Stimulated activated CD8-positive, alpha-beta memory T cell treated with anti-CD3 and anti-CD28 coated beads, Interleukin-7, amount 100 ng/mL, for 48 hours (primary cell): ENCODE data around the gene HELB.

Experiments used
- DNase-seq, 2 donors: peaks; one replicate each; pipeline ENCODE4 v3.0.0-alpha.2; 2020; ENCODE audit warnings: low read depth in 1 of 2; ENCODE audit errors: extremely low read depth in 1 of 2

Gene HELB

DNA sequence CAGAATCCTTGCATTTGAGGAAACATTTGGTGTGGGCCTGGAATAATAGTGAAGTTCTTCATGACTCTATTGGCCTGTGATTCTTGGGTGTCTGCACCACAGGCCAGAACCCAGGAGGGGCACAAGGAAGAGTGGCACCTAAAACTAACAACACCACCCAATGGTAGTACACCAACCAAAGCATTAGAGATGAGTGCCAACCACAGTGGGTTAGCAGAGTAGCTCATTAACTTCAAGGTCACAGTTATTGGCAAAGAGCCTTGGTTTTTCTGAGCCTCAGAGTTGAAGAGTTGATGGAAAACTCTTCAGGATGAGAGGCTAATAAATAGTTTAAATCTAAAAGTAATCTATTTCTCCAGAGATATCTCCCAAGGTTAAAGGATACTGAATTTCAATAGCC, 57.0 kb downstream of the HELB start:
- DNase-seq: no peak

DNA sequence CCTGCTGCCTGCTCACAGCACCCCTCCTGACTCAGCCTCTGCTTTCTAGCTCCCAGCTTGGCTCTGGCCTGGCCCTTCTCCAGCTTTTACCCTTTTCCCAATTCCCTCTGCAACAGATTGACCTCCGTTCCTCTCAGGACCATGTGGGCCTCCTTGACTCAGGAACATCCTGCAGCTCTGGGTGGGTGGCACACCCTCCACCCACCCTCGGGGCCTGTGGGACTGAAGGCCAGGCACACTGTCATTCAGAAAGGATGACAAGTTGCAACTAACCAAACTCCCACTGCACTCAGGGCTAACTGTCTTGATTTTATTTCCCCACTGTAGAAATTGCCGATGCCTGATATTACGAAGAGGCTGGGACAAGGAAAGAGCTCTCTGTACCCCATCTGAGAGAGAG, 59.4 kb downstream of the HELB start:
- no peak for DNase-seq

DNA sequence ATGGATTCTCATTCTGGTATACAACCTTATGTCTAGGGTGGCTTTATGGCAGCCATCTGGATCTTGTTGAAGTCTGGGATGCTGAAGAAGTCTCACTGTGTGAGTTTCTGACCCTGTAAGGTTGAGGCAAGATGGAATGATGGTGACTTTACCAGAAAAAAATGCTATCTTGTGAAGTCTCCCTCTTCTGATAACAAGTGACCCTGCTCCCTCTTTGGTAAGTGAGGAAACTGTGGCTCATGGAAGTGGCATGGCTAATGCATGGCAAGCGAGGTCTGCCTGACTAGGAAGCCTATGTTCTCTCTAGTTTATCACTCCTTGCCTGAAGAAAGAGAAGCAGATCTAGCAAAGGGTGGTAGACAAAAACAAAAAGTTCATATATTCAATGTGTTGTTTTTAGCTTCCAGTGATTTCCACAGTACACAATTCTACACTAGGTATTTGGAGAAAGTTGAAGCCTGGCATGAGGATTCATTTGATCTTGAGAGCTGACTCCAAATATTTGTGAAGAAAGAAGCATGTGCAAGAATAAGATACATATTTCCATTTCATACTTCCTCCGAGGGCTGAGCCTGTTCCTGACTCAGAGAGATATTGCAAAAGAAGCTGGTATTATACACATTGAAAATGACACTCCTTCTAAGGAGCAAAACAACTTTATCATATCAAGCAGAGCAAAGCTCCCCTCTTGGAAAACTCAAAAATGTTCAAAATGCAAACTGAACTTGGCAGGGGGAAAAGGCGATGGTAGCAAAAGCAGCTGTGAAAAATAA, 63.6 kb downstream of the HELB start:
- no peak for DNase-seq

DNA sequence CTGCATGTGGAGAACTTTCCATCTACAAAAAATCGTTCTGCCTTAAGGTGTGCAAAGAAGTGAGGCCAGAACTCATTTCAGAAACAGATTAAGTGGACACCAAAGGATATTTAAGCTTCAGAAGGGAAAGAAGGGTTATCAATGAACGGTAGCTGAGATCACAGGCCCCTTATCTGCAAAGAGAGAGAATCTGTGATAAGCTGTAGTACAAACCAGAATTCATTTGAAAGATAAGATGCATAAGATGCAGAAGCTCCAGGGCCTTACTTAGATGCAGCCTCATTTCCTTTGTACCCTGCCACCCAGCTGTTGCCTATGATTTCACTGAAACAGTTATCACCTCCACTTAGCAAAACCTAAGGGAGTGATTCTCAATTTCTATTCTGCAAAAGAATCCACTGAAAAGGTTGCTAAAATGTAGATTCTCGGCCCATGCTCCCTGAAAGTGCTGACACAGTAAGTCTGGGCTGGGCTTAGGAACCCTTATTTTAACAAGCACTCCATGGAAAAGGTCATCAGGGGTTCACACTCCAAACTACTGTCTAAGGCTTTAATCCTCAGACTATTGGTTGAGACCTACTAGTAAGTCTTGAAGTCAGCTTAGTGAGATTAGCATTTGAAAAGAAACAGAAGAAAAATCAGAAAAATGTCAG, 64.8 kb downstream of the HELB start:
- DNase-seq: no peak

DNA sequence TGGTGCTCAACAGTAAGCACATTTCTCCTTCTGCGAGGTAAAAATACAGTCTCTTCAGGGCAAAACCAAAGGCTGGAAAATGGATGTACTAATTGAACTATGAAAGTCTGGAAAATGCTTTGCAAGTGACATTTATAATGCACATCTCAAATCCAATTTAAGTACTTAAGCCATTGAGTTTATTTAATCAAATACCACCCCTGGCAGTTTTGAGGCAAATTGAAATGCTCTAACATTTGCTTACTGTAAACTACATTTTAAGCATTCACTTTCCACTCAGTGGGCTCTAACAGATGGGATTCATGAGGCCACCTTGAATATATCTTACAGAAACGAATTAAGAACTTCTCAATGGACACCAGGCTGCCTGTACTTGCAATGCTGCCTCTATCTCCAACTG, 69.7 kb downstream of the HELB start:
- DNase-seq: no peak

DNA sequence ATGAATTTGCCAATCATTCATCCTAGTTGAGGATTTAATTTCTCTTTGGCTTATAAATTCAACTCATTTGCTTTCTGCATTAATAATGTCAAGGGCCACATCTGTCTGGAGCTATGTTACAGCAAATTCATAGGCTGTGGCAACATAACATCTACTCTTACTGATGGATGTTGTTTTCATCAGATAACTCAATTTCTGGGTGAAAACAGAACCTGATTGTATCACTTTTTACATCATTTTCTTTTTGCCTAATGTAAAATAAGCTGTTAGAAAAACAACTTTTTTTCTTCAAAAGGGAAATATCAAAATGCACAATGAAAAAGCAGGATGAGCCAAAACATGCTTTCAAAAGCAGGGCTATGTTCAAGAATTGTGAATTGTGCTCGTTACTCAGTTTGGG, 73.3 kb downstream of the HELB start:
- no peak for DNase-seq

DNA sequence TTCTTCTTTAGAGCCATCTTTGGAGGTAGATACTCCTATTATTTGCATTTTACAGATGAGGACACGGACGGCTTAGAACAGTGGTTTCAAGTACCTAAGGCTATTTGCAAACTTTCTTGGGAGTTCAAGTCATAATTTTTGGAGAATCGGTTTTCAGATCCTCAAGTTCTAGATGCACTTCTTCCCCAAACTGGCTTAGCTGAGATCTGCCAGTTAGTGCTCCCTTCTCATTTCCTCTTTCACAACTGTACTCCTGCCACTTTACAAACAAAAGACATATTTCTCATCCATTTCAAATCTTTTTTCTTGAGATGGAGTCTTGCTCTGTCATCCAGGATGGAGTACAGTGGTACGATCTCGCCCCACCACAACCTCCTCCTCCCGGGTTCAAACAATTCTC, 77.3 kb downstream of the HELB start:
- no peak for DNase-seq

DNA sequence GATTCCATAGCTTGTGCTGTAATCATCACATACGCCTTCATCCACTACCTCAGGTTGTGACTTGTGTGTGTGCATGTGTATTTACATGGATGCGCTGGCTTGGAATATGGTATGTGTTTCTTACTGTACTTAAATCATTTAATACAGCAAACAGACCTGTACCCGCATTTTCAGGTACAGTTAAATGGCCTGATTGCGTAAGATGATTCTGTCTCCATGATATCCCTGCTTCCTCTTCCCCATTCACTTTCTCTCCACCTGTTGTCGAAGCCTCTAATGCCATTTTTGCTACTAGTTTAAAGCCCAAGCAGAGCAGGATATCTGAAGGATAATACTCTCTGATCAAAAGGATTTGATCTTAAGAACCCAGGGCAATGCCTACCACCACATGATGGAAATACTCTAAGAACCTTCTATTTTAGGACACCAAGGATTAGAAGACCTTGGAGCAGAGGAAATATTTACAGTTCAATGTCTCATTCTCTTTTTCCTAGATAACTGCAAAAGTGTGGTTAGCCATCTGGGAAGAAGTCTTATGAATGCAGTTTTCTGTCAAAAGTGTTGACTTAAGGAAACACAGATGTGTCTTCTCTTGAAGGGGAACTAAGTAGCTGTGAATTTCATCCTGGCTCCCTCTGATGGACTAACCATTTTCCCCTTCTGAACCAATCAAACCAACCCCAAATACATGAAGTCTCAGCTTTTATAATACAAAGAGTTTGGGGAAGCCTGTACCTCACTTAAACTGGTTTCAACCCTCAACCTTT, 78.7 kb downstream of the HELB start:
- DNase-seq: no peak

DNA sequence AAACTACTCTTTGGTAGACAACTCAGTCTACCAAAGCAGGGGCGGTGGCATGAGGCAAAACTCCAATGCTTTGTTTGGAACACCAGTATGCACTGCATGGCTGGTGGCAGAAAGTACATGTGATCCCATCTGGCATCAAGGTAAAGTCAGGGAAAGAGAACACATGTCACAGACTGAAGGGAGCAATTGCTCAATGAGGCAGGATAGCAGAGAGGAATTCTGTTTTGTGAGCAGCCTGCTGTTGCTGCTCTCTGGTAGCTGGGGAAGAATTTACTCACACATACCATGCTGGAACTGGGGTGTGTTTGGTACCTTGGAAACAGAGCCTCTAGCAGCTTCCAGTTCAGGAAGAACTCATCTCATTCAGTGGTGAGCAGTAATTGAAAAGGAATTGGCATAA, 84.8 kb downstream of the HELB start:
- no peak for DNase-seq
